ENCODE measurements around the gene CARMIL1.
A peak's percentile ranks its signal among the peaks of the same experiment; 100 is the strongest.

Gene CARMIL1

DNA sequence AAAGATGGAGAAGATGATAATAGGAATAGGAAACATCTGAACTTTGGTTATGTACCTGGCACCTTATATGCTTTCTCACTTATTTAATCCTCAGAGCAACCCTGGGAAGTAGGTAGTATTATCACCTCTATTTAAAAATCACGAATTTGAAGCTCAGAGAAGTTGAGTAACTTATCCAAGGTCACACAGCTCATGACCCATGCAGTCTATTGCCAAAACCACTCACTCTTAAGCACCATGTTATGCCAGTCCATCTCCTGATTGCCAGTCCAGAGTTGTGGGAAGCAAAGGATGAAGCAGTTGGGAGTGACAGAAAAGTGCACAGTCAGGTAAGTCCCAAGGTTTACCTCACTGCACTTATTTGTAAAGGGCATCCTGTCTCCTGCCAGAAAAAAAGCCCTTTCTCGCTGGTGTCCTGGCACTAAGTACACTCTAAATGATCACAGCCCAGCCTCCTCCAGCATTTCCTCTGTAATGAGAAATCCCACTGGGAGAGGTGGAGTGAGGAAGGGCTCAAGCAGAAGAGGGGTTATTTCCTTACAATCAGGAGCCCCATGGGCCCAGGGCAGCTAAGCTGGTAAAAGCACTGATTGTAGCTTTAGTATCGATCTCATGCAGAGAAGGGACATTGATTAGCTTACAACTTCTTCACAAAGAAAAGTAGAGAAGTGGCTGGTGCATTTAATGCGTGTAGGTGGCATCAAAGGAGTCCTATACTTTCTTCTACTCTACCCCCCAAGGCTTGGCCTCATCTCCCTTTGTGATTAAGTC is 351.5 kb downstream of the CARMIL1 start:
- no peak for DNase-seq

DNA sequence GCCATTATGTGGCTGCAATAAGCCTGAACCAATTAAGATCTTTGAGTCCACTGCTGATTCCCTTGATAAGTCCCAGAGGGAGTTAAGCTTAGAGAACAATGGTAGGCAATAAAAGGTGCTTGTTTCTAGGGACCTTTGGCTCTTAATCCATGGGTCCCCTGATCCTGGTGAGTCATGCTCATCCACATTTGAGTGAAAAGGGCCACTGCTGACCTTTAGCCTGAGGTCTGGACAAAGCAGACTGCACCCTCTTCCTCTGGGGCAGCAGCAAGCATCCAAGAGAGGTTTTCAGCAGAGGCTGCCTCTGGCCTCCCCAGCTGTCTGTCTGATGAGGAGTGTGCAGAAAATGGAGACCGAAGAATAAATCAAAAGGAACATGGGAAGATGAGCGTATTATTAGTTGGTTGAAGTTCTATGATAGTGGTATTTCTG is 356.7 kb downstream of the CARMIL1 start:
- DNase-seq = no peak

DNA sequence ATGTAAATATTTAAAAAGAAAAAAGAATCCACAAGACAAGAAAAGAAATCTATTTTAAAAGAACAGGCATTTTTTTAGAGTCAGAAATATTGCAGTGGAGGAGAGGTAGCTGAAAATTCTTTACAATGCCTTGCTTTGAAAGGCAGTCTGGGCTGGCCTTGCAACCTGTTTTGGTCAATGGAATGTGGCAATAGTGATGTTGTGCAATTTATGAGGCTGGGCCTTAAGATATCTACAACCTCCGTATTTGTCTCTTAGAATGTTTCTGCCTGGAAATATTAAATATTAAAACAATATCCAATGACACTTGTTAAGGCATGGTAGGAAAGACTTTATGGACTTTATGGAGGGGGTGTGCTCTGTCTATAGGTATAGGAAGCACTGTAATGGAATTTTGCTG is 358.0 kb downstream of the CARMIL1 start:
- no peak for DNase-seq

DNA sequence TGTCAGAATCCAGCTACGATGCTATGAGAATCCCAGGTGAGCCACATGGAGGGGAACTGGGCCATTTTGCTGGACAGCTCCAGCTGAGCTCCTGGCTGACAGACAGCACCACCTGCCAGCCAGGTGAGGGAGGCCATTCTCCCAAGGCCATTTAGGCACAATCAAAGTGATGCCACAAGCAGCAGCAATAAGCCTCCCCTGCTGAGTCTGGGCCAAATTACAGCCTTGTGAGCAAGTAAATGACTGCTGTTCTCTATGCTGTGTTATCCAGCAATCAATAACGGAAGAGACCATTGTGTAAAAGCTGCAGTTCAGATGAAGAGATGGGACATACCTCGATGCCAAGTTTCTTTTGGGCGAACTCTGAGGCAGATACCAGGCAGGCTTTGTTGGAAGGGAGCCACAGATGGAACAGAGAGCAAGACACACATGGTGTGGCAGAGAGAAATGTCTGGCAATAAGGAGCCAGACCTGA is 358.8 kb downstream of the CARMIL1 start:
- DNase-seq = no peak

DNA sequence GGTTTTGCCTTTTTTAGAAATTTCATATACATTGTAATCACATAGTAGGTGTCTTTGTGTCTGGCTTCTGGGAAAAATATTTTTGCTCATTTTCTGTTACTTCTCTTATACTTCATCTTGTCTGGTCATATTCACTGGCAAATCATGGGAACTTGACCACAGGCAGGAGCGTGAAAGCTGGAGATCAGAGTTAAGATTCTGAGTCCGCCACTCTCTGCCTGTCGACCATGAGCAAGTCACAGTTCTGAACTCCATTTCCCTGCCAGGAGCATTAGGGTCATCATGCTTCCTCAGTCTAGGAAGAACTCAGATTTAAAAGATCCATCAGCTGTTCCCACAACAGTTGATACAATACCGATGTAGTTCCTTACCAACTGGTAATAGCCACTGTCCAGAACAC is 360.5 kb downstream of the CARMIL1 start:
- DNase-seq = no peak

DNA sequence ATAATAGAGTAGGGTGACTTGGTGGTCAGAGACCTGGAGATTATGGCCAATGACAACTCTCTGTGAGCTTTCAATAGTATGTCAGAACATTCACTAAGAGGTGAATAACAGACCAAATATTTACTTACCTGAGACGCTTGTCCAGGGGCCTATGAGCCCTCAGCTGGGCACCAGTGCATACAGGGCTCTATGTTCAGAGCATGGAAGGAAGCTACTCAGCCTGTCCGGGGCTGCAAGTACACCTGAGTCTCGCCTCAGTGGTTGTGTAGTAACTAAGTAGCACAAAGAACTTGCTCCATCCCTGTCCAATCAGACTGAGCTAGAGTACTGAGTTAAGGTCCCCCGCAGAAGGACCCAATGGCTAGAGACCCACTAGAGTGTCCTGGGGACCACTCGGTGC is 361.3 kb downstream of the CARMIL1 start:
- DNase-seq = no peak

DNA sequence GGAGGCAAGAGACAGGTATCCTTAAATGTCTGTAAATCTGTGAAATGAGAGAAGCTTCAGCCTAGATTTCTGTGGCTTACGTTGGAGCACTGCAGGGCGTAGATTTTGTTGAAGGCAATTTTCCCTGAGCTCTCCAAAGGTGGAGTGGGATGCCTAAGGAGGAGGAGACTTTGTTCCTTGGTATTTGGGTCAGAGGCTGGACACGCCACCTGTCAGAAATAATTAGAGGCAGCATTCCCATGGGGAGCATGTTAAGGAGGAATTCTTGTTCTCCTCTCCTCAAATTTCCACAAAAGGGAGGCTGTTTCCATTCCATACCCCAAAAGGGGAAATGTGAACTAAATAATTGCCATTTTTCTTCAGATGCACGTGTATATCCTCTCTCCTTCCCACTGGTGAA is 361.7 kb downstream of the CARMIL1 start:
- no peak for DNase-seq

DNA sequence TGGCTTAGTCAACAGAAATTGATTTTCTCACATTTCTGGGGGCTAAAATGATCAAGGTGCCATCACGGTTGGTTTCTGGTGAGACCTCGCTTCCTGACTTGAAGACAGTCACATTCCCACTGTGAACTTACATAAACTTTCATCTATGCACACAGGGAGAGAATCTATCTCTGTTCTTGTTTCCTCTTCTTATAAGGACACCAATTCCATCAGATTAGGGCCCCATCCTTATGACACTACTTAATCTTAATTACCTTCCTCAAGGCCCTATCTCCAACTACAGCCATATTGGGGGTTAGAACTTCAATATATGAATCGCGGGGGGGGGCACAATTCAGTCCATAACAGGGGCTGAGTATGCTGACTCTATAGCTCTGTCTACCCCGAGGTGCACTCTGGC is 362.2 kb downstream of the CARMIL1 start:
- DNase-seq = no peak

DNA sequence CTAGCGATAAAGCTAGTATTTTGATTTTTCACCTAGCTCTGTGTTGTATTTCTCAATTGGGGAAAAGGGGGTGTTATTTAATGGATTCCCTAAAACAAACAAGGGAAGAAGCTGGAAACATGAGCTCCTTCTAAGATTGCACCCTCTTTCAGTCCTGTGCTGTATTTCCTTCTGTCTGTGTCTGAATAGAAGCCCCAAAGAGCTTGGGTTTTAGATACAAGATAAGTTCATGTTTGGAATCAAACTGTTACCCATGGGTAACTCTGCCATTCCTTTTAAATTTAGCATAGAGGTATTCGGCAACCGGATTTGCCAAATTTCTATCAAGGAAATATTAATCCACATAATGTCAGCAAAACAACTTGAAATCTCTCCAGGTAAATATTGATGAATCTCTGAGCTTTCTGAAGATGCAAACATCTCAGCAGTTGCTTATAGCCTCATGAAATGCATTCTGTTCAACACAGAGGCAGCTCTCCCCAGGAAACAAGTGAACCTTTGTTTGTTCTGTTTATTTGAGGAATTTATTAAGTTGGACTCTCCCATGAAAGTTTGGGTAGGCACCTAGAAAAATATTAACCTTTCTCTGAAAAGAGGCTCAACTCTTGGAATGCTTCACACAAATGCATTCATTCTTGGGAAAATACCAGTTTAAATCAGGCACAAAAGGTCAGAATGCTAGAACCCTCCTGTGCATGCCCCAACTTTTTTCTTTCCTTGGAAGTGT is 362.9 kb downstream of the CARMIL1 start:
- DNase-seq = no peak

DNA sequence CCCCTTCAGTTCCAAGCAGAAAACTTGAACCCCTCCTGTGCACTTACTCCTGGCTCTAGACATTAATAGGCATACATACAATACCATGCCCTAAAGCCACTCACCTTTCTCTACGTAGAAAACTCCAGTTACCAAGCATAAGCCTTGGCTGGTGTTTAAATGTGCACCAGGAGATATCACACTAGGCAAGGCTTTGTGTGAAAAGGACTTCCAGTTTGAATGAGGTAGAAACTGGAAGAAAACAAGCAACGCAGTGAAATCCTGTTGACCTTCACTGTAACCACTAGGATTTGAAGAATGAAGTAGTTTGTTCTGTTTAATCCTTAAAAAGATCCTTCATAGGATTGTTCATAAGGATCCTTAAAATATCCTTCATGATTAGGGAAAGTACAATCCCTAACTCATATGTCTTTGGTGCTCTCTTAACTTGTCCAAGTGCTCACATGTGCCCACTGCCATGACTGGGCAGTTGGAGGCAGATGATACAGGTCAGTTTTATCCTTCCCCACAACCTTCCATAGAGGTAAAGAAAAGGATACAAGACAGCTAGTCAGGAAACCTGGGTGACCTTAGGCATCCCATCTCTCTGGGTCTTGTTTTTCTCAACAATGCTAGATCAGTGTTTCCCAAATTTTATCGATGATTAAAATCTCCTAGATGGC is 363.6 kb downstream of the CARMIL1 start:
- no peak for DNase-seq

DNA sequence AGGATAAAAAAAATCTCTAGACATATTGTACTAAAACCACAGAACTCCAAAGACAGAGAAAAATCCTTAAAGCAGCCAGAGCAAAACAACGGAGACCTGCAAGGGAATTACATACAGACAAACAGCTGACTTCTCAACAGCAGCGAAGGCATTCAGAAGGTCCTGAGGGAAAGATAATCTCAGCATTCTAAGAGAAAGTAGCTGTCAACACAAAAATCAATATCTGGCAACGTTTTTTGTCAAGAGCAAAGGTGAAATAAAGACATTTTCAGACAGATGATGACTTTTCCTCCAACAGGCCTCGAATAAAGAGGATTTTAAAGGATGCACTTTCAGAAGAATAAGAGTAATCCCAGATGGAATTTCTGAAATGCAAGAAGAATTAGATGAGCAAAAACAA is 366.7 kb downstream of the CARMIL1 start:
- no peak for DNase-seq

DNA sequence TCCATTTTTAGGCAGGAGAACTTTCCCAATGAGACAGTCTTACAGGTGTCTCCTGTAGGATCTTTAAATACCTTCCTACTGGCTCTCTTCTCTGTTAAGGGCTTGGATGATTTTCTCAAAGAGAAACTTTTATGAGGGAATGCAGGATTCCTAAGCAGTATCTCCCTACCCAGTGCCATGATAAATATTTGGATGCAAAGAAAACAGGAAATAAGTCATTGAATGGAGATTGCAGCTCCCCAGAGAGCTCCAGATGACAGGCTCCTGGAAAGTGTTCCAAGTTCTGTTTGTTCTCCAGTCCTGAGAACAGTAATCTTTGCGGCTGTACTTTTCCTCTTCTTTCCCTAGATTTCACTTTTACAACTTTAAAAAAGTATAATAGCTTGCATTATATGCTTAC is 370.4 kb downstream of the CARMIL1 start:
- DNase-seq = no peak

DNA sequence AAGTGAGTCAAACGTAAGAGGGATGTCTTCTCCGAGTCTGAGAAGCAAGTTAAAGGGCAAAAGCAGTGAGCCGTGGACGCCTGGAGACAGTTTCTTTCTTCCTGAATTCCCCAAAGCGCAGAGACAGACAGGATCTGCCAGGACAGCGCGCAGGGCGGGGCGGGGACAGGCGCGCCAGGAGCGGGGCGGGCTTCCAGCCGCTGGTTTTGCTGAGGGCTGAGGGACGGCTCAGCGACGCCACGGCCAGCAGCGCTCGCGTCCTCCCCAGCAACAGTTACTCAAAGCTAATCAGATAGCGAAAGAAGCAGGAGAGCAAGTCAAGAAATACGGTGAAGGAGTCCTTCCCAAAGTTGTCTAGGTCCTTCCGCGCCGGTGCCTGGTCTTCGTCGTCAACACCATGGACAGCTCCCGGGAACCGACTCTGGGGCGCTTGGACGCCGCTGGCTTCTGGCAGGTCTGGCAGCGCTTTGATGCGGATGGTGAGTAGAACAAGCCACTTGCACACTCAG is 372.9 kb downstream of the CARMIL1 start, which contains the start of gene SCGN:
Gene SCGN, plus strand, starts transcription at position 209 of the 509 bp plus-strand sequence. Its CDS starts 189 bp downstream, at position 398.
- peak in 1 of 2 donors; percentile 4 for DNase-seq

DNA sequence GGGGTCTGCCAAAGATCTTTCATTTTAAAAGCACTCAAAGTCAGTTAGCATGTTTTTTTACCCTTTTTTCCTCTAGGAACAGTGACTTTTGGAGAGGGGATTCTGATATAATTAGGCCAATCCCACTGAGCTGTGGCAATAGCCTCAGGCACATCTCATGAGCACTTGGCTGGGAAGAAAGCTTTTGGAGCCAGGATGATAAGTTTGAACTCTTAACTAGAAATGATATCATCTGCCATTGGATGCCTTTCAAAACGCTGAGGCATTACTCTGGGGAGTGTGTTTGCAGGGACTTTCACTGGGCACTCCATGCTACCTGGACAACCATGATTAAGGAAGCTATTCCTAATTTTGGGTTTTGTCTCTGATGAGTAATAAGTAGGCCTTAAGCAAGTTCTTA is 376.5 kb downstream of the CARMIL1 start:
- no peak for DNase-seq

DNA sequence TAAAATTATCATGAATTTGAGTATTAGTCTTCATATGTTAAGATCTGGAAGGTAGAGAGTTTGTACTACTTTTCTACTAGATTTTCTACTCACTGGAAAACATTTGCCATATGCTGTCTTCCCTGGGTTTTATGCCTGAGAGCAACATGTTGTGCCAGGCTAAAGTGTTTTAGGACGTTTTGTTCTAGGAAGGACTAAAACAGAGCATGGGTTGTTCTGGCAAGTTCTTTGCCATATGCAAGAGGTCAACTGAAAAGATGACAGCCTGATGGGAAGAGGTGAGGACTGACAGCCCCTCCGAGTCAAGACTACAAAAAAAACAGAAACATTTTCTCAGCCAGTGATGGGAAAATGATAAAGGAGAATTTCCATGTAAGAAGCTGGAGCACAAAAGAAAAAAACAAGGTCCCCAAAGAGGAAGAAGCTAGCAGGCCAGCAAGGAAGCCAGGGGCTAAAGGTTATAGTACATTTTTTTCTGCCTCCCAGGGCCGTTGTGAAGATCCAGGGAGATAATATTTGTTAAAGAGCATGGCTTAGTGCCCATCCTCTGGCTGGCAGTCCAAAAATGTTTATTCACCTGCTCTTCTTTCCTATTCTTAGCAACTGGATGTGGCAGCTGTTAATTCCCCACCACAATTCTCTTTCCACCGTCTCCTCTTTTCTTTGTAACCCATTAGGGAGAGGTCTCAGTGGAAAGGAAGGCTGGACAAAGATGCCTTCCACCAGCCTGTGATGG is 380.6 kb downstream of the CARMIL1 start:
- DNase-seq = no peak

DNA sequence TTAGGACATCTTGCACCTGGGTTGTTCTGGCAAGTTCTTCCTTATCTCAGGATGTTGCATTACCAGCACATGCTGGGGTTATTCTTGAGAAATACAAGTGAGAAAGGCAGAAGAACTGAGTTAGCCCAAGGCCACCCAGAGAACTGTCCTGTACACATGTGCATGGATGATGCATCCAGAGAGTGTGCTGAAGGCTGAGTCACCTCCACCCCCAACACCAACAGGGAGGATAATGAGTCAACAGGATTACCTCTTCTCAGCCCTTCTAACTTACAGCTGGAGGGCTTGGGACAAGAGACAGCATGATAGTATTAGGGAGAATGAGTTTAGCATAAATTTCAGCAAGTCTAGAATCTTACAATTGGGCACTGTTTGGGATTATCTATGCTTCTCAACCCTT is 381.3 kb downstream of the CARMIL1 start:
- DNase-seq = no peak

DNA sequence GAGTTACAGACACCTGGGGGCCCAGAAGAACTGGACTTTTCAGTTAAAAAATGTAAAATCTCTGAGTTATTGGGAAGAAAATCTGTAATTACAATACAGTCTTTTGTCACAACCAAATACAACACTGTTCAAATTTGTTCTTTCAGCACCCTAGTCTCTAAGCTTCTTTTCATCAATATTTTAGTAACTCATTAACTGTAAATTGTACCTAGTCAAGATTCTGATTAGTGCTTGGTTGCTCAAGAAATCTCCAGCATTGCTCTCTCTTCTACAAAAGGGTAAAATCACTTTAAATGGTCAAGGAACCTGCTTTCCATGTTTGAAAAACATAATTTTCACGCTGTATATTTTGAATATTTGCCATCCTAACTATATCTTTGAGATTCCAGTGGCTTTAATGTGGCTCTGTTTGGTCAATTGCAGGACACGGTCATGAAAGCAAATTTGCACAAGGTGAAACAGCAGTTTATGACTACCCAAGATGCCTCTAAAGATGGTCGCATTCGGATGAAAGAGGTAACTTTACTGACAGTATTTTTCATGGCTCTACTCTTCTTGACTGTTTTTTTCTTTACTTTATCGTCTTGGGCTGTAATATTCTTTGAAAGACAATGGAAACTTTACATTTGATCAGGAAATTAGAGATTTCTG is 382.1 kb downstream of the CARMIL1 start:
- DNase-seq = no peak

DNA sequence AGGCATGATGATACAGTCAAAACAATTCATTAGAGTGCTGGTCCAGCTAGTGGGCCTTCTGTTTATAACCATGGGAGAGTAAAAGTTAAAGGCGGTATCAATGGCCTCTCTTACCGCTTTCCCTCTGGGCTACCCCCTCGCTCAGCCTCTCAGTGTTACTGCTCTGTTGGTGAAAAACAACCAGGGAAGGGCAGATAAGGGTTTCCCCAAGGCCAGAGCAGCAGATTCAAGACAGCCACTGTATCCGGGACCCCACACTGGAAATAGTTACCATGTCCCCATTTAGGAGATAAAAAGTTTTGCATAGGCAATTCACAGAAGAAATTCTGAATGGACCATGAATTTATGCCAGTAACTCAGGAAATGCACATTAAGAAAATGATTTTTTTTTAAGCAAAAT is 386.3 kb downstream of the CARMIL1 start:
- DNase-seq = no peak

DNA sequence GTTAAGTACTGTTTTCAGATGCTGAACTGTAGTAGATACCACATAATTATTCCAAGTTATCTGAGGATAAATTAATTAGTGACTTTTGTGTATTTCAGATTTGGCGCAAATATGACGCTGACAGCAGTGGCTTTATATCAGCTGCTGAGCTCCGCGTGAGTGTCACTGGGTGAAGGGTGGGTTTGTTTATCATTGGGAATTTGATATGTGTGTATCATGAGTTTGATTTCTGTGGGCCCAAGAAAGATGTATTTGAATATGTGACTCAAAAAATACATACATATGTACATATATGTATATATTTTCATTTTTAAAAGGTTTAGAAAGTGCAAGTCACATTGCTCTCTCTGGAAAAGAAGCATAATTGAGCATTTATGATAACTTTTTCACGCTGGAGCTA is 390.2 kb downstream of the CARMIL1 start:
- no peak for DNase-seq

All from CD4-positive, alpha-beta T cell treated with Interleukin-4 for 1 hour (primary cell).